ENCODE measurements around the gene PUM2.

Gene PUM2

GRCh38 chr2:20208476-20208859 is 142.2 kb downstream of the PUM2 start:
- DNase-seq: no peak
- no peaks in the 10 kb centered on the region for H3K27me3 ChIP-seq (replicated peaks)
- in situ Hi-C loops (cut with HindIII; ENCODE audit: low pct_ligation_motif_present, low sequenced_read_pairs): no loop called here
- H3K27ac ChIP-seq: no peak overlapping the region
- no peak for TF ChIP-seq CTCF (IDR thresholded peaks at IDR 0.05; ENCODE audit: low read depth, low read length, missing control alignments)
- no peak overlapping the region for H3K4me3 ChIP-seq (ENCODE audit: low read depth, low read length)
- H3K36me3 ChIP-seq (replicated peaks): no peaks in the 10 kb centered on the region

- H3K27me3 ChIP-seq (replicated peaks): no peaks in the 10 kb centered on the region
- H3K4me3 ChIP-seq (ENCODE audit: low read depth, low read length): no peak overlapping the region
- H3K27ac ChIP-seq: no peak overlapping the region
- DNase-seq: no peak
- in situ Hi-C loops (cut with HindIII; ENCODE audit: low pct_ligation_motif_present, low sequenced_read_pairs): no loop called here
- H3K36me3 ChIP-seq (replicated peaks): no peaks in the 10 kb centered on the region
- no peak for TF ChIP-seq CTCF (IDR thresholded peaks at IDR 0.05; ENCODE audit: low read depth, low read length, missing control alignments)
Observed at GRCh38 chr2:20207051-20207450, 143.6 kb downstream of the PUM2 start.

GRCh38 chr2:20205915-20206524 is 144.6 kb downstream of the PUM2 start:
- no peaks in the 10 kb centered on the region for H3K36me3 ChIP-seq (replicated peaks)
- DNase-seq: no peak
- H3K27ac ChIP-seq: no peak overlapping the region
- TF ChIP-seq CTCF (IDR thresholded peaks at IDR 0.05; ENCODE audit: low read depth, low read length, missing control alignments): peak; percentile 4
- H3K27me3 ChIP-seq (replicated peaks): no peaks in the 10 kb centered on the region
- no peak overlapping the region for H3K4me3 ChIP-seq (ENCODE audit: low read depth, low read length)
- in situ Hi-C loops (cut with HindIII; ENCODE audit: low pct_ligation_motif_present, low sequenced_read_pairs): no loop called here

- H3K27me3 ChIP-seq (replicated peaks): no peaks in the 10 kb centered on the region
- in situ Hi-C loops (cut with HindIII; ENCODE audit: low pct_ligation_motif_present, low sequenced_read_pairs): no loop called here
- H3K36me3 ChIP-seq (replicated peaks): no peaks in the 10 kb centered on the region
- TF ChIP-seq CTCF (IDR thresholded peaks at IDR 0.05; ENCODE audit: low read depth, low read length, missing control alignments): no peak
- DNase-seq: no peak
- no peak overlapping the region for H3K27ac ChIP-seq
- H3K4me3 ChIP-seq (ENCODE audit: low read depth, low read length): no peak overlapping the region
Observed at GRCh38 chr2:20205069-20205468, 145.6 kb downstream of the PUM2 start.

- H3K36me3 ChIP-seq (replicated peaks): no peaks in the 10 kb centered on the region
- in situ Hi-C loops (cut with HindIII; ENCODE audit: low pct_ligation_motif_present, low sequenced_read_pairs): no loop called here
- no peak overlapping the region for H3K27ac ChIP-seq
- no peak for TF ChIP-seq CTCF (IDR thresholded peaks at IDR 0.05; ENCODE audit: low read depth, low read length, missing control alignments)
- no peaks in the 10 kb centered on the region for H3K27me3 ChIP-seq (replicated peaks)
- no peak for DNase-seq
- H3K4me3 ChIP-seq (ENCODE audit: low read depth, low read length): no peak overlapping the region
Observed at GRCh38 chr2:20203521-20204225, 147.0 kb downstream of the PUM2 start.
